GM19397 (cell line): ENCODE data around the gene UBAP2L.
"Not testable (repeated sequence)": the region's sequence is repeated elsewhere in the genome, so short reads cannot be mapped to it uniquely, and the experiment has no call there.

ENCODE experiments used
- ATAC-seq: cut with Tn5 transposase; IDR thresholded peaks from one replicate; pipeline ENCODE4 v1.9.1; 2021; ENCODE audit warnings: mild to moderate bottlenecking, moderate library complexity; ENCODE audit not compliant: unreplicated experiment

UBAP2L gene

GRCh38 chr1:154237880-154238506 is 17.2 kb downstream of the UBAP2L start:
- ATAC-seq: no peak

GRCh38 chr1:154239491-154239890 is 18.7 kb downstream of the UBAP2L start:
- no peak for ATAC-seq

- ATAC-seq: no peak
Observed at GRCh38 chr1:154240294-154240833, 19.6 kb downstream of the UBAP2L start.

- no peak for ATAC-seq
Observed at GRCh38 chr1:154241703-154242351, 21.1 kb downstream of the UBAP2L start.

GRCh38 chr1:154253671-154254070 is 32.9 kb downstream of the UBAP2L start:
- no peak for ATAC-seq

- ATAC-seq: no peak
Observed at GRCh38 chr1:154256686-154257085, 35.9 kb downstream of the UBAP2L start.

- ATAC-seq: no peak
Observed at GRCh38 chr1:154258784-154259183, 38.0 kb downstream of the UBAP2L start.

- no peak for ATAC-seq
Observed at GRCh38 chr1:154260127-154260526, 39.4 kb downstream of the UBAP2L start.

- ATAC-seq: no peak
Observed at GRCh38 chr1:154263465-154264332, 42.9 kb downstream of the UBAP2L start.

GRCh38 chr1:154264454-154264853 is 43.7 kb downstream of the UBAP2L start:
- ATAC-seq: no peak

- ATAC-seq: no peak
Observed at GRCh38 chr1:154265586-154265985, 44.8 kb downstream of the UBAP2L start.

GRCh38 chr1:154270833-154271232 is 50.1 kb downstream of the UBAP2L start:
- no peak for ATAC-seq

- peak; percentile 85 for ATAC-seq
Observed at GRCh38 chr1:154272217-154272998, 51.7 kb downstream of the UBAP2L start, which contains the start of gene HAX1. Gene HAX1 (plus strand): TSS chr1:154272629. CDS start chr1:154272724, 95 bp downstream.

- no peak for ATAC-seq
Observed at GRCh38 chr1:154272999-154273563, 52.3 kb downstream of the UBAP2L start.

GRCh38 chr1:154276797-154277196 is 56.0 kb downstream of the UBAP2L start:
- ATAC-seq: no peak

GRCh38 chr1:154287591-154287990 is 66.8 kb downstream of the UBAP2L start:
- ATAC-seq: not testable (repeated sequence)

- no peak for ATAC-seq
Observed at GRCh38 chr1:154288661-154289060, 67.9 kb downstream of the UBAP2L start.

- ATAC-seq: no peak
Observed at GRCh38 chr1:154290921-154291320, 70.2 kb downstream of the UBAP2L start.

- ATAC-seq: no peak
Observed at GRCh38 chr1:154295408-154296235, 74.9 kb downstream of the UBAP2L start.
